Activated T-helper 17 cell treated with anti-CD3 and anti-CD28 coated beads, Interleukin-2, amount 50 U/mL, for 72 hours (primary cell): Measurements from ENCODE around the gene APMAP. TPM values are rescaled to one million over a fixed set of nuclear protein-coding genes. Genes with fewer than 3 reads are reported as not detected.
"Not testable (repeated sequence)": the region's sequence is repeated elsewhere in the genome, so short reads cannot be mapped to it uniquely, and the experiment has no call there.

Experiments
- ATAC-seq: fragments of 150-1000 bp; cut with Tn5 transposase; replicated peaks from 2 replicates; pipeline ENCODE4 v1.10.0; 2021; ENCODE audit warnings: mild to moderate bottlenecking, moderate library complexity
- H3K27ac Mint-ChIP-seq: one replicate; pipeline ENCODE4 v1.8.0; 2022; ENCODE audit warnings: mixed read lengths
- H3K27me3 Mint-ChIP-seq: one replicate; pipeline ENCODE4 v1.8.0; 2022; ENCODE audit warnings: mixed read lengths
- H3K36me3 Mint-ChIP-seq: one replicate; pipeline ENCODE4 v1.8.0; 2022; ENCODE audit warnings: low read depth, mild to moderate bottlenecking, mixed read lengths
- H3K4me1 Mint-ChIP-seq: one replicate; pipeline ENCODE4 v1.8.0; 2022; ENCODE audit warnings: mixed read lengths
- H3K4me3 Mint-ChIP-seq: one replicate; pipeline ENCODE4 v1.8.0; 2022; ENCODE audit warnings: mild to moderate bottlenecking, mixed read lengths
- H3K9me3 Mint-ChIP-seq: one replicate; pipeline ENCODE4 v1.8.0; 2022; ENCODE audit warnings: mixed read lengths
- total RNA-seq, 2 donors: library from RNA; stranded (reverse); gene quantifications; one replicate each; pipeline ENCODE4 v1.2.3, GENCODE V29; 2022

APMAP gene
- total RNA-seq, 2 donors from 2014 or later = 30.7 to 49.4 TPM

DNA sequence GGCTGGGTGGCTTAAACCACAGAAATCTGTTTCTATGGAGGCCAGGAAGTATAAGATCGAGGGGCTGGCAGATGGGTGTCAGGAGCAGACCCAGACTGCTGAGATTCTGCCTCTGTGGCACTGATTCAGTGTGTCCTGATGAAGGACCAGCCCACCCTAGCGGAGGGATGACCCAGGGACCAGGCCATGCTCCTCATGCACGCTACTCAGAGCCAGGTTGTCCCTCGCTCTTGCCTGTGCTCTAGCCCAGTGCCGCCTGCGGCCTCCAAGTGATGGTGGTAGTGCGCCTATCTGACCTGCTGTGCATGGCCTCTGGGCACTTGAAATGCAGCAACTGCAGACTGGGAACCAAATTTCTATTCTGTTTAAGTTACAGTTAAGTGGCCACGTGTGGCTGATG lies 13.1 kb upstream of the APMAP start:
- Mint-ChIP-seq H3K4me3 (no peak overlapping the region), H3K27ac (no peak overlapping the region), H3K4me1 (no peaks in the 10 kb centered on the region), H3K36me3 (peaks cover 66% of the 10 kb centered on the region), H3K27me3 (no peaks in the 10 kb centered on the region), H3K9me3 (no peaks in the 10 kb centered on the region)
- no peak for ATAC-seq

DNA sequence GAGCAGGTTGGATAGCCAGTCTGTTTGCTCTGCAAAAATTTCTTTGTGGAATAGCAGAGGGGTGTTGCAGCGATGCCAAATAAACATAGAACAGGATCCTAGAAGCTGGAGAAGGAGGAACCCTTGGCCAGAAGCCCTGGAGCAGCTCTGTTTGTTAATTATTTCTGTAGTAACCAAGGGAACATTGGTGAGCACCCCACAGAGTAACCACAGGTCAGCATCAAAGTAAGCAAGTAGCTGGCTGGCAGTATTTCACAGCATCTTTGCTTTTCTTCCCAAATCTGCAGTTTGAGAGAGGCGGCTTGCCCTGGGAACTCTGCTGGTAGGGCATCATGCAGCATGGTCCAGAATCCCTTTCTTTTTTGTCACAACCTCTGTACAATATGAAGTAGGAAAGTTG lies 12.7 kb upstream of the APMAP start:
- Mint-ChIP-seq H3K4me3 (no peak overlapping the region), H3K9me3 (no peaks in the 10 kb centered on the region), H3K27me3 (no peaks in the 10 kb centered on the region), H3K4me1 (no peaks in the 10 kb centered on the region), H3K27ac (no peak overlapping the region), H3K36me3 (peaks cover 62% of the 10 kb centered on the region)
- no peak for ATAC-seq

DNA sequence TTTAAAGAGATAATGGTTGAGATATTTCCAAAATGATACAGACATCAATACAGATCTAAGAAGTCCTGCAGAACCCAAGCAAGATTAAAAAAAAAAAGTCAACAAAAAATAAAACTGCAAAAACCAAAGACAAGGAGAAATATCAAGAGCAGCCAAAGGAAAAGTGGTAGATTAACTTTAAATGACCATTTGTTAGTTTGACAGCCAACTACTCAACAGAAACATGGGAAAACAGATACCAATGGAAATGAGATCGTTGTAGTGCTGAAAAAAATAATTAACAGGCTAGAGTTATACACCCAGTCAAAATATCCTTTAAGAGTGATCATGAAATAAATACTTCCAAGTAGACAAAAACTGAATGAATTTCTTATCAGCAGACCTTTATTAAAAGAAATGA lies 10.5 kb upstream of the APMAP start:
- no peak for ATAC-seq
- no peaks in the 10 kb centered on the region for H3K9me3 Mint-ChIP-seq
- H3K27ac Mint-ChIP-seq = no peak overlapping the region
- H3K27me3 Mint-ChIP-seq = no peaks in the 10 kb centered on the region
- no peak overlapping the region for H3K4me3 Mint-ChIP-seq
- peaks cover 51% of the 10 kb centered on the region for H3K36me3 Mint-ChIP-seq
- no peaks in the 10 kb centered on the region for H3K4me1 Mint-ChIP-seq

DNA sequence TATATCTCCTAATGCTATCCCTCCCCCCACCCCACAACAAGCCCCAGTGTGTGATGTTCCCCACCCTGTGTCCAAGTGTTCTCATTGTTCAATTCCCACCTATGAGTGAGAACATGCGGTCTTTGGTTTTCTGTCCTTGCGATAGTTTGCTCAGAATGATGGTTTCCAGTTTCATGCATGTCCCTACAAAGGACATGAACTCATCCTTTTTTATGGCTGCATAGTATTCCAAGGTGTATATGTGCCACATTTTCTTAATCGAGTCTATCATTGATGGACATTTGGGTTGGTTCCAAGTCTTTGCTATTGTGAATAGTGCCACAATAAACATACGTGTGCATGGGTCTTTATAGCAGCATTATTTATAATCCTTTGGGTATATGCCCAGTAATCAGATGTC lies 8.8 kb upstream of the APMAP start:
- not testable (repeated sequence) for H3K4me3 Mint-ChIP-seq, ATAC-seq, H3K27ac Mint-ChIP-seq, H3K27me3 Mint-ChIP-seq, H3K4me1 Mint-ChIP-seq, H3K9me3 Mint-ChIP-seq
- peaks cover 34% of the 10 kb centered on the region for H3K36me3 Mint-ChIP-seq

DNA sequence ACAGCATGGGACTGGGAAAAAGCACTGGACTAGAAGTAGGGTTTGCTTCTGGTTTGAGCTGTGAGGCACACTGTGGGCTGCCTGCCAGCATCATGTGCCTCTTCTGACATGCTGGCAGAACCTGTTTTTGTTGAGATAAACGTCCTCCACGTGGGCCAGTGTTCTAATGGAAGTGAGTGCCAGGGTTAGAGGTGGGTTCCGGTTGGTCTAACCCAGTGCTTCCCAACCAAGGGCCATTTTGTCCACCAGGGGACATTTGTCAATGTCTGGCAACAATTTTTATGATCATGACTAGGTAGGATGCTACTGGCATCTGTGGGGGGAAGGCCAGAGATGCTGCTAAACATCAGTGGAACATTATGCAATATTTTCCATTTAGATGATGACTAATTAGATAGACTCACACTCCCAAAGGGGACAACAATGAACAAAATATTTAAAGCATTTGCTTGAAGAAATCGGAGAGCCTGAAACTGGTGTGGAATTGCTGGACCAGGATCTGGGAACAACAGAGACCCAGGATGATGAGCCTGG lies 7.8 kb upstream of the APMAP start:
- Mint-ChIP-seq H3K27me3 (no peaks in the 10 kb centered on the region), H3K4me1 (no peaks in the 10 kb centered on the region), H3K36me3 (peaks cover 24% of the 10 kb centered on the region), H3K9me3 (no peaks in the 10 kb centered on the region), H3K4me3 (no peak overlapping the region), H3K27ac (peak overlapping the region; percentile 20)
- no peak for ATAC-seq

DNA sequence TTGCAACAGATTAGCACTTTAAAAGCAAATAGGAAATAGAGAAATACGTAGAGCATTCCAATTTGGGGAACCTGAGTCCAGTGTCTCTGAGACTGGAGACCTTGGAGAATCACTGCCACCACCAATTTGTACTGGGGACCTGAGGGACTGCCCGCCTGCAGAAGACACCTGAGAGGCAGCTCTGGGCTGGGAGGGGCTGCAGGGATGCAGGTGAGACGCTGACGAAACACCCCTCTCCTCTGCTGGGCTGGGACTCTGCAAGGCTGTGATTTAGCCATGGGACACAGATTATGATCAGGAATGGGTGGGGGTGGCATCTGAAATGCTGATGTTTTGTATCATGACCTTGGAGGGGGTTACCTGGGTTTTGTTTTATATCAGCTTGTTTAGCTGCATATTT lies 7.0 kb upstream of the APMAP start:
- Mint-ChIP-seq H3K9me3 (no peaks in the 10 kb centered on the region), H3K4me3 (no peak overlapping the region), H3K27ac (no peak overlapping the region), H3K36me3 (peaks cover 21% of the 10 kb centered on the region), H3K4me1 (no peaks in the 10 kb centered on the region), H3K27me3 (no peaks in the 10 kb centered on the region)
- ATAC-seq = no peak

DNA sequence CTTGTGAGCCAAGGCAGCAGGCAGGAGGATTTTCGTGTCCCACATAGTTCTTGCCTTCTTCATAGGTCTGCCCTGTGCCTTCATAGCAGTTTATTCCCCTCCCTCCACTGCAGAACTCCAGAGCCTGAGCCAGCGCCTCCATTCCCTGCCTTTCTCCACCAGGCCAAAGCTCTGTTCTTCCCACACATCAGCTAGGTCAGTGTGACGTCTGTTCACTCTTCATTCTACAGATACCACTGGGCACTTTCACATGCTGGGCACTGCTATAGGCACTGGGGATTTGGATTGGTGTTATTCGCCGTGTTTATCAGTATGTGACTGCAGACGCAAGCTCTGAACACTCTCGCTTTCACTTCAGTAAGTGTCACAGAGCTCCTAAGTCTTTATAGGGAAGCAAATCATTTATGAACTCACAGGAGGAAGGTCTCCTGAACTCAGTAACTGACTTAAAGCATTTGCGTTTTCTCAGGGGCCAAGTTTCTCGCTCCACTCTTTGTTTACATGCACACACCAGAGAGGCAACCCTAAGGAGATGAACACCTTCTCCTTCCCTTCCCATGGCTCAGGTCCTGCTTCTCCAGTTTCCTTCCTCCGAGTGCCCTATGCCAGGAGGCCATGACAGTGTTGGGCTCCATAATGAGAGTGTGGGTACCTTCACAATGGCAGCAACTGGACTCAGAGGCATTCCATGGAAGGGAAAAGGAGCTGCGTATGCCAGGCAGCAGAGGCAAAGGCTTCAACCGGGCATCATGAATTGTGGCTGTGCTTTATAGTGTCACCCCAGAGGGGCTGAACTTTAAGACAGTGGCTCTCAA lies 6.3 kb upstream of the APMAP start:
- Mint-ChIP-seq H3K4me1 (peaks cover 4% of the 10 kb centered on the region), H3K27me3 (no peaks in the 10 kb centered on the region), H3K4me3 (no peak overlapping the region), H3K36me3 (peaks cover 14% of the 10 kb centered on the region), H3K27ac (peak overlapping the region; percentile 2), H3K9me3 (no peaks in the 10 kb centered on the region)
- ATAC-seq = no peak

DNA sequence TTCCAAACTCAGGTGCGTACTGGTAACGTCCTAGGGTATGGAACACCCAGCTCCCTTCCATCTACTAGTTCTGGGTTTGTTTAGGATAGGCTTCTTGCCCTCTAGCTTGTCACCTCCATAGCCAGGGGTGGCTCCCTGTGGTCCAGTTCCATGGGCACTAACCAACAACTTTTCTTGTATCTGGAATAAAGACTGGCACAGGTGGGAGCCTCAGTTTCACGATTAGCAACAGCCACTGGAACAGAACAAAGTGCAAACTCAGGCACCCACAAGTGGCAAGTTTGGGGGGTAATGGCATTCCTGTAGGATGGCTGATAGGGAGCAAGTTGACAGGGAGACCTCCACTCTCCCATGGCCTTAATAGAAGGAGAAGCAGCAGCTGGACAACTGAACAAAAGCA lies 5.6 kb upstream of the APMAP start:
- Mint-ChIP-seq H3K4me3 (no peak overlapping the region), H3K4me1 (peaks cover 9% of the 10 kb centered on the region), H3K36me3 (peaks cover 7% of the 10 kb centered on the region), H3K9me3 (no peaks in the 10 kb centered on the region), H3K27me3 (no peaks in the 10 kb centered on the region), H3K27ac (no peak overlapping the region)
- ATAC-seq = no peak

DNA sequence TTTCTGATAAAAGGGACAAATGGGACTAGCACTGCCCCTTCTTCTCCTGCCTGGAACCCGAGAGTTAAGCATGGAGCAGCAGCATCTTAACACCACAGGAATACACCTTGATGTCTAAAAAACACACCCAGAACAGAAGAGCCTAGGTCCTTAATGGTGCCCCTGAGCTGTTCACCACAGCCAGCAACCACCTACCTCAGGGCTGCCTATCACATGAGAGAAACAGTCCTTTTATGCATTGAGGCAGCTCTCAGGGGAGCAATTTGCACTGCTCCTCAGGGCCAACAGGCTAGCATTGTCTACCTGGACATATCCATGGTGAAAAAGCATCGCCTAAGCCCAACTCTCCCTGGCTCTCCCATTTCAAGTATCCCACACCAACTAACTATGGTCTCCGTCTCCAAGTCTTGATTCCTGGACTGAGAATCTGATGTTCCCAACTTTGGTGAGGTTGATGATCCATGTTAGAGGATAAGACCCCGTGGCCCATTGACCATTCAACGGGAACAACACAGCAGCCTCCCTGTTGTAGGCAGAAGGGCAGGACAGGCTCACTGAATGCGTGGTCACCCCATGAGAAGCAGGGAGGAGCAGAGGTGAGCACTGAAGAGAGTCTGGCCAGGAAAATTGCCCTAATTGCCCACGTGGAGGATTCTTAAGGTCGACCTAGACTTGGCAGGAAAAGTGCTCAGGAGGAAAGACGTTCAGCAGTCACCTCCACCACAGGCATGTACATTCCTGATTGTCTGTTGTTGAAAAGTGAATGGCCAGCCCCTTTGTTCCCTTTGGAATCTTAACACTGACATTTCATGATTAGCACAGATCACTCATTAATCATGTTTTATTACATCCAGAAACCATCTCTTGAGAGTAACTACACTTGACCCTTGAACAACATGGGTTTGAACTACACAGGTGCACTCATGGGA lies 4.2 kb upstream of the APMAP start:
- Mint-ChIP-seq H3K4me1 (peaks cover 9% of the 10 kb centered on the region), H3K9me3 (no peaks in the 10 kb centered on the region), H3K27ac (no peak overlapping the region), H3K27me3 (no peaks in the 10 kb centered on the region), H3K36me3 (peaks cover 6% of the 10 kb centered on the region), H3K4me3 (no peak overlapping the region)
- ATAC-seq = no peak

DNA sequence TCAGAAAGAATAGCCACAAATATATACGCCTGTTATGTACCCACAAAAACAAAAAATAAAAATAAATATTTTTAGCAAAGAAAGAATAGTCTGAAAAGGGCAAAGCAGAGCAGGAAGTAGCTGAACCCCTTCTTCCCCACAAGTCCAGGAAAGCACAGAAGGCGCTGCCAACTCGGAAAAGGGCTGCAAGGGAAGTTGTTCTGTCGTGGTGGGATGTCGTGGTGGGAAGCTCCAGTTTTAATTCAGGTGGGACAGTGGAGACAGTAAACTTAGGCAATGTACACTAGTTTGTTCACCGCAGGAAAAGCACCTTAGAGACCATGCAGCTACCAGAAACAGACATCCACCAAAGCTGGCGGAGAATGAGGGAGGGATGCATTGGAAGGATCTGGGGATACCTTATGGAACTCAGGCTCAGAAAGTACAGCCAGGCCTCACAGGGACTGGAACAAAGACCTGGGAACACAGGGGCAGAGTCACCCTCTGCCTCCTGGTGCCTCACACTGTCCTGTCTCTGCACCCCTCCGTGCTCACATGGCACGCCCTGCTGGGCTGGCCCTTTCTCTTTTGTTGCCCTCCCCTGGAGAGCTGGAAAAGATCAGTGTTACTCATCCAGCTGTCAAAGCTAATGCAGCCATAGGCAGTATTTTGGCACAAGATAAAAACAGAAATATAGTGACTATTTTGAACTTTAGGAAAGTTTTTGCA lies 3.3 kb upstream of the APMAP start:
- no peak for ATAC-seq
- Mint-ChIP-seq H3K27ac (no peak overlapping the region), H3K4me3 (no peak overlapping the region), H3K27me3 (no peaks in the 10 kb centered on the region), H3K4me1 (peaks cover 17% of the 10 kb centered on the region), H3K9me3 (no peaks in the 10 kb centered on the region), H3K36me3 (peaks cover 6% of the 10 kb centered on the region)

DNA sequence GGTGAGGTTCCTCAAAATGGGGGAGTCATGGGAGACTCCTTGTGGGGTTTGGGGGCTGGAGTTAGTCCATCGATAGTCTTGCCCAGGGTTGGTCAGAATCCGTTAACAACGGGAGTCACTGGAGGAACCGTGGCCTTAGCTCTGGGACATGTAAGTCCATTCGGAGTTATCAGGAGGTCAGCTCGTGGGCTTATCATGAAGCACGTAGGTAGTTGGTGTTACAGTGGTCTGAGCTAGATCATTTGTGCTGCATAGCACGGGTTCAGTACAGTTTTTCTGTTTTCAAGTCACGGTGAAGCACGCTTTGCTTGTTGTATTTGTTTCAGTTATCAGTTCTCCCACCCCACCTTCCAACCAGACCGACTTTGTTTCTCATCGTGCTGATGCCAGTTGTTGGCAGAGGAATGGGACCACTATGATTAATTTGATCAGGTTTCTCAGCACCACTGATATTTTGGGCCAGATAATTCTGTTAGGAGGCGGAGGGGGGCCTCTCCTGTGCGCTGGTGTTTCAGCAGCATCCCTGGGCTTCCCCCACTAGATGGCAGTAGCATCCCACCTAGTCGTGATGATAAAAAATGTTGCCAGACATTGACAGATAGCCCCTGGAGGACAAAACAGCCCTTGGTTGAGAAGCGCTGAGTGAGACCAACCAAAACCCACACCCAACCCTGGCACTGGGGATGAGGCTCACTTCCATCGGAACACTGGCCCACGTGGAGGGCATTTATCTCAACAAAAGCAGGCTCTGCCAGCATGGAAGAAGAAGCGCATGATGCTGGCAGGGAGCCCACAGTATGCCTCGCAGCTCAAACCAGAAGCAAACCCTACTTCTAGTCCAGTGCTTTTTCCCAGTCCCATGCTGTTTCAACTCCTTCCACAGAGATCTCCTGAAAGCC lies 2.2 kb upstream of the APMAP start:
- Mint-ChIP-seq H3K4me3 (peak overlapping the region; percentile 98), H3K27me3 (no peaks in the 10 kb centered on the region), H3K9me3 (no peaks in the 10 kb centered on the region), H3K36me3 (peaks cover 10% of the 10 kb centered on the region), H3K4me1 (peaks cover 27% of the 10 kb centered on the region), H3K27ac (peak overlapping the region; percentile 95)
- peak; percentile 14 for ATAC-seq

DNA sequence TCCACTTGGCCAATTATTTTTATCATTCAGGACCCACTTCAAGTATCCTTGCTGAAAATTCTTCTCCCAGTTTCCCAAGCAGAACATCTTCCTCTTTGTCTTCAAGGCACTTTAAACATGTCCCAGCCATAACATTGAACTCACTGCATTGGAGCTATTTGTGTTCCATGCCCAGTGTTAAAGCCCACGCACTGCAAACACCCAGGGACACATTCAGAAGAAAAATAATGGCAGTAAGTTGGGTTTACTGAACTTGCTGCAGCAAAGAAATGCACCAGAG lies 1.6 kb upstream of the APMAP start:
- no peaks in the 10 kb centered on the region for H3K27me3 Mint-ChIP-seq
- peak overlapping the region; percentile 95 for H3K27ac Mint-ChIP-seq
- peaks cover 10% of the 10 kb centered on the region for H3K36me3 Mint-ChIP-seq
- peaks cover 28% of the 10 kb centered on the region for H3K4me1 Mint-ChIP-seq
- ATAC-seq = no peak
- H3K4me3 Mint-ChIP-seq = peak overlapping the region; percentile 98
- no peaks in the 10 kb centered on the region for H3K9me3 Mint-ChIP-seq

DNA sequence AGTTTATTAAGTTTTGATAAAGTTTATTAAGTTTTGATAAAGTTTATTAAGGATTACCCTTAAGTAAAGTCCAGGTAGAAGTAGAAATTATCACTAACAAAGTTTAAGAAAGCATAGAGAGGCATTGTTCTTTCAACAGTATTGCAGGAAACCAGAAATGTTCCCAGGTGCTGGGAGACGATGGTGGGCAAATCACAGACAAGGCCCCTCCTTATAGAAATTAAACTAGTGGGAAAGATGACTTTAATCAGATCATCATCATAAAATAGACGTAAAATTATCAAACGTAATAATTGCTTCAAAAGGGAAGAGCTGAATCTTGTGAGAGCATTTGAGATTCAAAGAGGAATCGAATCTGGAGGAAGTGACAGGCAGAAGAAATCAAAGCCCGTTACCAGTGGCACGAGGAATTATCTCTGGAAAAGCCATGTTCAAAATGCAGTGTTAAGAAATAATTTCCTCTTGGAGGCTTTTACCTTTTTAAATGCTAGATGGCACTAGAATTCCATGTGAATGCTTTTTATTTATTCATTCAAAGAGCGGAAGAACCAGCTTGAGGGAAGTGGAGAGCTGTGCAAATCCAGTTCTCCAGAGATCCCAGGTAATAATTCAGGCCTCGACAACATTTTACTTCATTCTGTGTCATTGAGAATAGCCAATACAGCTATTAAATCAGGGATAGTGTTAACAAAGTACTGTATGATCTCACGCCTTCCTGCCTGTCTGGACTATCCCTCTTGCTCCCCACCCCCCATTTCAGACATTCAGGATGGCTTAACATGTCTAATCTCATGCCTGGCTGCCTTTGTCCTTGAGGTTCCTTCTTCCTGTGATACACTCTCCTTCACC lies 1.0 kb upstream of the APMAP start:
- Mint-ChIP-seq H3K27me3 (no peaks in the 10 kb centered on the region), H3K27ac (peak overlapping the region; percentile 95), H3K9me3 (no peaks in the 10 kb centered on the region), H3K4me3 (peak overlapping the region; percentile 98), H3K4me1 (peaks cover 34% of the 10 kb centered on the region), H3K36me3 (peaks cover 10% of the 10 kb centered on the region)
- no peak for ATAC-seq
